Thoracic aorta (tissue), 2 donors: ENCODE results near the gene RUNX2. TPM values are rescaled to one million over a fixed set of nuclear protein-coding genes. Genes with fewer than 3 reads are reported as not detected.

ENCODE experiments used
- ATAC-seq: fragments of 150-250 bp; one replicate; pipeline ENCODE4 v1.8.0; 2017; ENCODE audit warnings: low read depth; ENCODE audit not compliant: insufficient number of reproducible peaks, low FRiP score
- DNase-seq: peaks from one replicate; pipeline ENCODE4 v3.0.0-alpha.2; 2020; ENCODE audit warnings: low spot score
- H3K27ac ChIP-seq, 2 donors: fragments of 200-600 bp; sonication (generic); 1 replicate in 1 of 2; 2 replicates in 1 of 2; pipeline ENCODE4 v1.5.1; 2016; ENCODE audit warnings: mild to moderate bottlenecking in 2 of 2, moderate library complexity in 2 of 2
- H3K27me3 ChIP-seq: fragments of 200-600 bp; sonication (generic); replicated peaks from 2 replicates; pipeline ENCODE4 v1.6.0; 2016; ENCODE audit warnings: mild to moderate bottlenecking; ENCODE audit not compliant: insufficient read depth
- H3K36me3 ChIP-seq: fragments of 200-600 bp; sonication (generic); one replicate; pipeline ENCODE4 v1.5.1; 2016
- H3K4me1 ChIP-seq, 2 donors: fragments of 200-600 bp; sonication (generic); 1 replicate in 1 of 2; 2 replicates in 1 of 2; pipeline versions ENCODE4 v1.5.1 to v1.6.0; 2016; ENCODE audit warnings: low read depth in 2 of 2, mild to moderate bottlenecking in 1 of 2; ENCODE audit not compliant: control insufficient read depth in 1 of 2
- H3K4me3 ChIP-seq: fragments of 200-600 bp; sonication (generic); 2 replicates; pipeline ENCODE4 v1.5.1; 2016; ENCODE audit warnings: mild to moderate bottlenecking
- H3K9me3 ChIP-seq: fragments of 200-600 bp; sonication (generic); 2 replicates; pipeline ENCODE4 v1.5.1; 2016
- total RNA-seq, 2 donors: library from RNA; depleted of rRNA; stranded (reverse); fragments of >200 nt; gene quantifications; one replicate each; pipeline versions ENCODE4 v1.1.0 to v1.2.3, GENCODE V29; 2016
- TF ChIP-seq, protein P1 (sequence below): fragments of 200-600 bp; sonication (generic); IDR thresholded peaks from one replicate; pipeline ENCODE4 v1.5.1; 2019; ENCODE audit warnings: antibody characterized with exemption

The RUNX2 gene
- total RNA-seq, 2 donors from 2014 or later, result 3.2 to 7.9 TPM

DNA sequence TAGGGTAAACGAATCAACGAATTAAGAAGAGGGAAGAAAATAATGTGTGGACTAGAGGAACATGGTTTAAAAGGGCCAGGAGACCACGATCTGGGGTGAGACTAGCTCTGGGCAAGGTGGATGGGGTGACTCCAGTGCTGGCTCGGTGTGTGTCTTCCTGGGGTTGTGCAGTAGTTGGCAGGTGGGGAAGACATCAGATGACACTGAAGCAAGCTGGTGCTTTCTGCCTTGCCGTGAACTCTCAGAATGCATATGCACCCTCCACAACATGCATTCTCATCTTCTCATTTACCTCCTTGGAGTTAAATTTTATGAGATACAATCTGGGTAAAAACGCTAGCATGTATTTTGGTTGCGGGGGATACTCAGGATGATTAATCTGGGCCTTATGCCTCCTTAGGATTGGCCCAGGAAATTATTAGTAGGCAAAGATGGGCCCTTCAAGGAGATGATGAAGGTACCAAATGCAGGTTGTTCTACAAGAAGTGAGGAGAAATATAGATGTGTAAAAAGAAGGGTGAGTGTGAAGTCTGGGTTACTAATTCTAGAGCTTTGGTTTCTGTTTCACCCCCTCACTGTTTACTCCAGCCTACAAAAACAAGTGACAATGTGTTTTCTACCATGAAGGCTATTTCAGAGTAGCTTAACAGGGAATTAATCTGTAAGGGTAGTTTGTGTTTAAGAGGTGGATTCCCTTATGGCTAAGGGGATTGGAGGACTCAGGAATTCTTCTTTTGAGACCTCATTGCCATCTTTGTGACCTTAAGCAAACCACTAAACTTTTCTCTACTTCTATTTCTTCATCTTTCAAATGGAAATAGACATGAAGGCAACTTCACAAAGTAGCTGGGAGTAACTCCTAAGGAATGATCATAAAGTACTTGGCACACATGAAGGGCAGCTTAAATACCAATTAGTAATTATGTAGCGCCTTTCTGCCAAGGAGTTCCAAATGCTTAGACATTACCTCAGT lies 120.6 kb downstream of the RUNX2 start:
- Histone ChIP-seq H3K4me1 (peaks cover 18 to 21% of the 10 kb centered on the region in 2 donors), H3K4me3 (no peak overlapping the region), H3K9me3 (no peaks in the 10 kb centered on the region), H3K27ac (no peak overlapping the region), H3K27me3 (no peaks in the 10 kb centered on the region), H3K36me3 (no peaks in the 10 kb centered on the region)
- TF ChIP-seq, protein P1, sequence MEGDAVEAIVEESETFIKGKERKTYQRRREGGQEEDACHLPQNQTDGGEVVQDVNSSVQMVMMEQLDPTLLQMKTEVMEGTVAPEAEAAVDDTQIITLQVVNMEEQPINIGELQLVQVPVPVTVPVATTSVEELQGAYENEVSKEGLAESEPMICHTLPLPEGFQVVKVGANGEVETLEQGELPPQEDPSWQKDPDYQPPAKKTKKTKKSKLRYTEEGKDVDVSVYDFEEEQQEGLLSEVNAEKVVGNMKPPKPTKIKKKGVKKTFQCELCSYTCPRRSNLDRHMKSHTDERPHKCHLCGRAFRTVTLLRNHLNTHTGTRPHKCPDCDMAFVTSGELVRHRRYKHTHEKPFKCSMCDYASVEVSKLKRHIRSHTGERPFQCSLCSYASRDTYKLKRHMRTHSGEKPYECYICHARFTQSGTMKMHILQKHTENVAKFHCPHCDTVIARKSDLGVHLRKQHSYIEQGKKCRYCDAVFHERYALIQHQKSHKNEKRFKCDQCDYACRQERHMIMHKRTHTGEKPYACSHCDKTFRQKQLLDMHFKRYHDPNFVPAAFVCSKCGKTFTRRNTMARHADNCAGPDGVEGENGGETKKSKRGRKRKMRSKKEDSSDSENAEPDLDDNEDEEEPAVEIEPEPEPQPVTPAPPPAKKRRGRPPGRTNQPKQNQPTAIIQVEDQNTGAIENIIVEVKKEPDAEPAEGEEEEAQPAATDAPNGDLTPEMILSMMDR, result no peak
- ATAC-seq (no peak), DNase-seq (no peak)

DNA sequence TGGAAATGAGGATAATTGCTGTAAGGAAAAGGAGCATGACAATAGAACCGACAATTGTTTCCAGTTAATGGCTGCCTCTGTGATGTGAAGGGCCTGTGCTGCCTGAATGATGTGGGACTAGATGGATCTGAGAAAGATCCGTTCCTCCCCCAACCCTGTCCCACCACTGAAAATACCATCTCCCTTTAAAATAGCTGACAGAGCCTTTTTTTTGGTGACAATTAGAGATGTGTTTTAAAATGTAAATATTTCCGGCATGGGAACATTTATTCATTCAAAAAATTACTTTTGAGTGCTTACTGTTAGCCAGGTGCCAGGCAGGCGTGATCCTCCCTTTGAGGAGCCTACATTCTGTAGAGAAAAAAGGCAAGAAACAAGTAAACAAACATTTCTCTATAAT lies 122.0 kb downstream of the RUNX2 start:
- TF ChIP-seq, protein P1, result no peak
- DNase-seq (no peak), ATAC-seq (no peak)
- no peak overlapping the region for H3K27ac ChIP-seq
- H3K36me3 ChIP-seq, result no peaks in the 10 kb centered on the region
- no peaks in the 10 kb centered on the region for H3K9me3 ChIP-seq
- H3K4me3 ChIP-seq, result no peak overlapping the region
- no peaks in the 10 kb centered on the region for H3K27me3 ChIP-seq
- peaks cover 17 to 18% of the 10 kb centered on the region in 2 donors for H3K4me1 ChIP-seq

DNA sequence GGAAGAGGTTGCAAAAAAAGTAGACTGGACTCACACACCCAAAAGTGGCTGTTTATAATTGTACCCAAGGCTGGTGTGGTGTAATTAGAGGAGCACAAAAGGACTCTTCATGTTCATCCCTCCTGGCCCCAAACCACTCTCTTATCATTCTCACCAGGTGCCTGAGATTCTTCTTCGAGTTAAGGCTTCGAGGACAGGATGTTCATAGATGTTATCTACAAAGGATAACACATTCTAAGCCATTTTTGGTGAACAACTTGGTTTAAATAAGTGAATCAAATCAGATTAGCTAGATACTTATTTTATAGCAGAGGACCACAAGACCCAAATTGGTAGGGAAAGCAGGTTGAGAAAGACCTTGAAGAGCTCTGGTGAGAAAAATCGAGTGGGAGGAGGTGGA lies 122.7 kb downstream of the RUNX2 start:
- no peak overlapping the region for H3K27ac ChIP-seq
- no peaks in the 10 kb centered on the region for H3K36me3 ChIP-seq
- H3K4me3 ChIP-seq, result no peak overlapping the region
- DNase-seq, result no peak
- H3K27me3 ChIP-seq, result no peaks in the 10 kb centered on the region
- no peak for ATAC-seq
- no peaks in the 10 kb centered on the region for H3K9me3 ChIP-seq
- TF ChIP-seq, protein P1, result no peak
- H3K4me1 ChIP-seq, result peaks cover 11 to 13% of the 10 kb centered on the region in 2 donors

DNA sequence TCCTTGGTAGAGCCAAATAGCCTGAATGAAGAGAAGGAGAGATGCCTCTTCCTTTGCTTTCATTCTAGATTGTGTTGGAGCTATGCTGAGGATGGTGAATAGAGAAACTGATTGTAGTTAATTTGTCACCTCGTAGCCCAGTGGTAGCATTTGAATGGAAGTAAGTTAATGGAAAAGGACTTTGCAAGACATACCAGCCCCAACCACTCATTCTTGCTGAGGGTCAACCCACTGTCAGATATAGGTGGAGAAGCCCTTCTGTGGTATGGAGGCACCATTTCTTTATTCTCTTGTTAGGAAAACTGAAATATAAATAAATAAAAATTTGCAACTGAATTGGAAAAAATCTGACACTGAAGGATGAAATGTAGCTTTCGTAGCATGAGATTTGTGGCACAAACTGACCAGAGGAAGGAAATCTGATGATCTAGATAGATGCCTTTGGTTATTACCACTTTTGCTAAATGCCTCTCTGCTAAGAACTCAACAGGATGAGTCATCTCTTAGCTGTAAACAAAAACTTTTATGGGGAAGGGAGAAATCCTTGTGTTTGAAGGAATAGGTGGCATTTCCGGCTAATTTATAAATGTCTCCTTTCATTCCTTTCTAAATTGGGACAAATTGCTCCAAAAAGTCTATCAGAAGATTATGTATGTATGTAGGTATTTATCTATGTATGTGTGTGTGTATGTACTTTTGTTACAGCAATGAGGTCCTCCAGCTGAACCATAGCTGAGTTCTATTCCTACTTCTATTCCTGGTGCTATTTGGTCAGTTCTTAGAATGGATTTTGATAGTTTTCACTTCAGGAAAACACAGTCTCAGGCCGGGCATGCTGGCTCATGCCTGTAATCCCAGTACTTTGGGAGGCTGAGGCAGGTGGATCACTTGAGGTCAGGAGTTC lies 126.1 kb downstream of the RUNX2 start:
- H3K4me1 ChIP-seq, result no peaks in the 10 kb centered on the region
- TF ChIP-seq, protein P1, result no peak
- H3K4me3 ChIP-seq, result no peak overlapping the region
- H3K9me3 ChIP-seq, result no peaks in the 10 kb centered on the region
- DNase-seq (no peak), ATAC-seq (no peak)
- no peak overlapping the region for H3K27ac ChIP-seq
- no peaks in the 10 kb centered on the region for H3K27me3 ChIP-seq
- H3K36me3 ChIP-seq, result no peaks in the 10 kb centered on the region

DNA sequence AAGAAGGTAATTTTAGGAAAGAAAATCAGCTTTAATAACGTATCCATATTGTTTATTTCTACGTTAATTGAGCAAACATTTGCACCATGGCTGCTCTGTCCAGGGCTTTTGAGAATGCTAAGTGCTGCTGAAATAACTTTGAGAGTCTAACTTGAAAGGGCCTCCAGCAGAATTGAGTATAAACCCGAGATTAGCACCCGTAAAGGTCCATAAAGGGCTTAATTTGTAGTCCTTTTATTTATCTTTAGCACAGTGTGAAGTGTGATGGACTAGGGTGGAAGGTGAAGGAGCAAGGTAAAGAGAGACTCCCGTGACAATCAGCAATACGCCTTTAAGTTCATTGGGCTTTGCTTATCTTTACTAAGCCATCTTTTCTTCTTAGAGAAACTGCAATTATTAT lies 127.3 kb downstream of the RUNX2 start:
- Histone ChIP-seq H3K9me3 (no peaks in the 10 kb centered on the region), H3K27me3 (no peaks in the 10 kb centered on the region), H3K36me3 (no peaks in the 10 kb centered on the region), H3K27ac (no peak overlapping the region), H3K4me1 (no peaks in the 10 kb centered on the region), H3K4me3 (no peak overlapping the region)
- TF ChIP-seq, protein P1, result no peak
- no peak for DNase-seq
- ATAC-seq, result no peak
